ENCODE data around the gene LINGO1.
A peak's percentile ranks its signal among the peaks of the same experiment; 100 is the strongest.

LINGO1 gene

GRCh38 chr15:77568014-77568972, 64.4 kb downstream of the LINGO1 start:
- peak in 6 of 14 donors; percentile 13 to 30 (median 24) for DNase-seq

GRCh38 chr15:77567202-77567601, 65.5 kb downstream of the LINGO1 start:
- no peak for DNase-seq

GRCh38 chr15:77566092-77566491, 66.6 kb downstream of the LINGO1 start:
- DNase-seq: no peak

- no peak for DNase-seq
Observed at GRCh38 chr15:77565378-77565915, 67.3 kb downstream of the LINGO1 start.

- peak in 1 of 14 donors; percentile 5 for DNase-seq
Observed at GRCh38 chr15:77564938-77565337, 67.8 kb downstream of the LINGO1 start.

GRCh38 chr15:77564341-77564740, 68.4 kb downstream of the LINGO1 start:
- DNase-seq: no peak

- no peak for DNase-seq
Observed at GRCh38 chr15:77563623-77564156, 69.0 kb downstream of the LINGO1 start.

Data from C1 segment of cervical spinal cord (tissue), 14 donors.